ENCODE results near the gene SYNE1.
A peak's percentile ranks its signal among the peaks of the same experiment; 100 is the strongest.
"Not testable (repeated sequence)": the region's sequence is repeated elsewhere in the genome, so short reads cannot be mapped to it uniquely, and the experiment has no call there.

The SYNE1 gene, protein sequence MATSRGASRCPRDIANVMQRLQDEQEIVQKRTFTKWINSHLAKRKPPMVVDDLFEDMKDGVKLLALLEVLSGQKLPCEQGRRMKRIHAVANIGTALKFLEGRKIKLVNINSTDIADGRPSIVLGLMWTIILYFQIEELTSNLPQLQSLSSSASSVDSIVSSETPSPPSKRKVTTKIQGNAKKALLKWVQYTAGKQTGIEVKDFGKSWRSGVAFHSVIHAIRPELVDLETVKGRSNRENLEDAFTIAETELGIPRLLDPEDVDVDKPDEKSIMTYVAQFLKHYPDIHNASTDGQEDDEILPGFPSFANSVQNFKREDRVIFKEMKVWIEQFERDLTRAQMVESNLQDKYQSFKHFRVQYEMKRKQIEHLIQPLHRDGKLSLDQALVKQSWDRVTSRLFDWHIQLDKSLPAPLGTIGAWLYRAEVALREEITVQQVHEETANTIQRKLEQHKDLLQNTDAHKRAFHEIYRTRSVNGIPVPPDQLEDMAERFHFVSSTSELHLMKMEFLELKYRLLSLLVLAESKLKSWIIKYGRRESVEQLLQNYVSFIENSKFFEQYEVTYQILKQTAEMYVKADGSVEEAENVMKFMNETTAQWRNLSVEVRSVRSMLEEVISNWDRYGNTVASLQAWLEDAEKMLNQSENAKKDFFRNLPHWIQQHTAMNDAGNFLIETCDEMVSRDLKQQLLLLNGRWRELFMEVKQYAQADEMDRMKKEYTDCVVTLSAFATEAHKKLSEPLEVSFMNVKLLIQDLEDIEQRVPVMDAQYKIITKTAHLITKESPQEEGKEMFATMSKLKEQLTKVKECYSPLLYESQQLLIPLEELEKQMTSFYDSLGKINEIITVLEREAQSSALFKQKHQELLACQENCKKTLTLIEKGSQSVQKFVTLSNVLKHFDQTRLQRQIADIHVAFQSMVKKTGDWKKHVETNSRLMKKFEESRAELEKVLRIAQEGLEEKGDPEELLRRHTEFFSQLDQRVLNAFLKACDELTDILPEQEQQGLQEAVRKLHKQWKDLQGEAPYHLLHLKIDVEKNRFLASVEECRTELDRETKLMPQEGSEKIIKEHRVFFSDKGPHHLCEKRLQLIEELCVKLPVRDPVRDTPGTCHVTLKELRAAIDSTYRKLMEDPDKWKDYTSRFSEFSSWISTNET (N-terminal part only)

DNA sequence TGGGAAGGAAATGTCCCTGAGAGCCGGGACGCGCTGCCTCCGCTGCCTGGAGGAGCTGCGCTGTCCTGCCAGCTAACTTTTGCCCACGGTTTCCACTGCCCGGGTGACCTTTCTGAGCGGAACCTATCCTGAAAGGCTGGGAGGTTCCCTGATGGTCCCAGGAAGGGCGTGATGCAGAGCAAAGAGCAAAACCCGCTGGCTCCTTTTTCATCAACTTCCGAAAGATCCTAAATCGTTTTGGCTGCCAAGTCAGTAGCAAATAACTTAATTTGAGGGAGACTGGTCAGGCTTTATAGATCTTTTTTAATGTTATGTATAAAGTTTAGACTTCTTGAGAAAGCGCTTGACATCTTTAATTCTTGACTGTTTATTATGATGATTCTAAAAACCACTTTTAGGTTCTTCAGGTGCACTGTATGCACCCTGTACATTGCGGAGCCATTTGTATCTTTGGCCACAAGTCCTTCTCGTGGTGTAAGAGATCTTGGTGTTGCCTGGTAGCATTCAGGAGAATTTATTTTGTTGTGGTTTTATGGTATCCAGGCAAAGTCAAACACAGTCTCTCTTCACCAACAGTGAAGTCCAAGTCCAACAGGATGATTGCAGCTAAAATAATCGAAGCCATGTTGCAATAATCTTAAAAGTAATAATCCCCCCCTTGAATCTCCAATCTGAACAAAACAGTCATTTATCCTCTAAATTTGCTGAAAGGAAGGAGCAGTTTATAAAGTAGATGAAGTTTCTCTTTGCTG lies at the start of gene SYNE1:
SYNE1 (minus strand) TSS at position 67 of the 752 bp plus-strand sequence. CDS start 9,031 bp downstream, outside the sequence.
- DNase-seq: no peak

DNA sequence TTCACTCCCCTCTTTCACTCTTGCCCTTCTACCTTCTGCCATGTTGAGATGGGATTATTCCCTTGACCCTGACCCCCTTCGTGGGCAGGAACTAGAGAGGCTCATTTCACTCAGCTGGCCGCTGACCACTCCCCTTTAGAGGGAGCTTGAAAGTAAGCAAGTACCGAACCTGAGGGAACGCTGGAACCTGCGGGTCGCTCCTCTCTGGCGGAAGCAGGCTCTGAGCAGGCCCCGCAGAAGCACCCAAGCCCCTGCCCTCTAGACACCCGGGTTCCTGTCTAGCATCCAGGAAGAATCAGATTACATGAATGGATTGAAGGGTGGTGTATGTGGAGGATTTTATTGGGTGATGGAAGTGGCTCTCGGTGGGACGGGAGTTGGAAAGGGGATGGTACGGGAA lies 48.7 kb upstream of the SYNE1 start:
- DNase-seq: no peak

DNA sequence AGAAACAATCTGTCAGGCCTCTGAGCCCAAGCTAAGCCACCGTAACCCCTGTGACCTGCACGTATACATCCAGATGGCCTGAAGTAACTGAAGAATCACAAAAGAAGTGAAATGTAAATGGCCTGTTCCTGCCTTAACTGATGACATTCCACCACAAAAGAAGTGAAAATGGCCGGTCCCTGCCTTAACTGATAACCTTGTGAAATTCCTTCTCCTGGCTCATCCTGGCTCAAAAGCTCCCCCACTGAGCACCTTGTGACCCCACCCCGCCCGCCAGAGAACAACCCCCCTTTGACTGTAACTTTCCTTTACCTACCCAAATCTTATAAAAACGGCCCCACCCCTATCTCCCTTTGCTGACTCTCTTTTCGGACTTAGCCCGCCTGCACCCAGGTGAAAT lies 45.8 kb upstream of the SYNE1 start:
- DNase-seq: not testable (repeated sequence)

DNA sequence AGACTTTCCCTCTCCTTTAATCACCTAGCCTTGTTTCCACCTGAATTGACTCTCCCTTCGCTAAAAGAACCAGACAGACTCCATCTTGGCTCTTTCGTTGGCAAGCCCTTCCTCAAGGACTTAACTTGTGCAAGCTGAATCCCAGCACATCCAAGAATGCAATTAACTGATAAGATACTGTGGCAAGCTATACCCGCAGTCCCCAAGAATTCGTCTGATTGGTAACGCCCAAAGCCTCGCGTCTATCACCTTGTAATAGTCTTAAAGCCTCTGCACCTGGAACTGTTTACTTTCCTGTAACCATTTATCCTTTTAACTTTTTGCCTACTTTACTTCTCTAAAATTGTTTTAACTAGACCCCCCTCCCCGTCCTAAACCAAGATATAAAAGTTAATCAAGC lies 45.0 kb upstream of the SYNE1 start:
- no peak for DNase-seq

DNA sequence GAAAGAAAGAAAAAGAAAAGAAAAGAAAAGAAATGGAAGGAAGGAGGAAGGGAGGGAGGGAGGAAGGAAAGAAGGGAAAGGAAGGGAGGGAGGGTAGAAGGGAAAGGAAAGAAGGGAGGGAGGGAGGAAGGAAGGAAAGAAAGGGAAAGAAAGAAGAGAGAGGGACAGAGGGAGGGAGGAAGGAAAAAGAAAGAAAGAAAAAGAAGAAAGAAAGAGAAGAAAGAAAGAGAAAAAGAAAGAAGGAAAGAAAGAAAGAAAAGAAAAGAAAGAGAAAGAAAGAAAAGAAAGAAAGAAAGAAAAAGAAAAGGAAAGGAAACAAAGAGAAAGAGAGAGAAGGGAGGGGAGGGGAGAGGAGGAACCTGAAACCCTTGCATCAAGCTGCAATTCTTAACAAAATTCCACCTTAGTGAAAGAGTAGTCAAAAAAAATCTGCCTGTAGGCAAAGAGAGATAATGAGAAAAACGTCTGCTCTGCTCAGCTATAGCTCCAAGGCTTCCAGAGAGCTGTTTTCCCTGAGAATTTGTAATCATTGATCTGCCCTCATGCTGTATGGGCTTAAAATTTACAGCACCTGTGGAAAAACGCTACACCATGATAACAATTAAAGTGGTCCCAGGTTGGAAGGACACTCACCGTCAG lies 43.8 kb upstream of the SYNE1 start:
- DNase-seq: no peak

DNA sequence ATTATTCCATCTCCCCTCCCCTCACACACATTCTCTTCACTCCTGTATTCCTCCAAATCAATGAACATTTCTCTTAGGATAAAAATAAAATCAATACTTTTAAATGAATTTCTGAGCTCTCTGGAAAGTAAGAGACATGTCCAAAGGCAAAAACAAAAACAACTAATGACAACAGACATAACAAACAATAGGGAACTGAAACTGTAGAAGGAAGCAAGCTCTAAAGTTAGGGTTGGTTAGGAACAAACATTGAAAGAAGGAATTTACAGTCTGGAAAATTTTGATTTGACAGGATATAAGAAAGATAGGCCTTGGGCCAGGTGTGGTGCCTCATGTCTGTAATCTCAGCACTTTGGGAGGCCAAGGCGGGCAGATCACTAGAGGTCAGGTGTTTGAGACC lies 43.0 kb upstream of the SYNE1 start:
- no peak for DNase-seq

DNA sequence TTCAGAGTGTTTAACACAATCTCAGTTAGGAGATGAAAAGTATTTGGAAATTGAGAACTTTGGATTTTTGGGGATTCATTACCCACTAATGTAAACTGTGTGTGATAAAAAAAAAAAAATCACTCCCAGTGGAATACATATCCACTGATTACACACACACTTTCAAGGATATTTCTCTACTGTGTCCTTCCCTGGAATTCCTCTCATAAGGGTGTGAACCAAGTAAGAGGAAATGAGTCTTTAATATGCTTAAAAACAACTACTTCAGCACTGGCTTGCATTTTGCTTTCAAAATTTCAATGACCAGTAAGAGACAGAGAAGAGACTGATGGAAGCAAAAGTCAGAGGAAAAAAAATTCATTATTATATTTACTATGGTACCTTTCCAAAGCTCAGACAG lies 36.1 kb upstream of the SYNE1 start:
- no peak for DNase-seq

DNA sequence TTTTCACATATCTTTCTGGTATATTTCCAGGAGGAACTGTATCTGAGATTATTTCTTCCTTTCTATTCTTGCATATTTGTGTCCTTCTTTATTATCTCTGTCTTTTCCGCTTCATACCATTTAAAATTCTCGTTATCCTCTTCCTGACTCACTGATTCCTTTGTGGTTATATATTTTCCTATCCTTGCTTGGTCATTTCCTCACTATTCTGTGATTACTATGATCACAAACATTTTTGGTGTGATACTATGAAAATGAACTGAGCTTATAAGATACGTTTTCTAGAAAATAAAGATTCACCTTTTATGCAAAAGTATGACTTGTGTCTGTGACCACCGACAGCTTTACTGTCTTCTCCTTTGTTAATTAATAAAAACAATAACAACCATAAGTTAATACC lies 34.0 kb upstream of the SYNE1 start:
- DNase-seq: no peak

DNA sequence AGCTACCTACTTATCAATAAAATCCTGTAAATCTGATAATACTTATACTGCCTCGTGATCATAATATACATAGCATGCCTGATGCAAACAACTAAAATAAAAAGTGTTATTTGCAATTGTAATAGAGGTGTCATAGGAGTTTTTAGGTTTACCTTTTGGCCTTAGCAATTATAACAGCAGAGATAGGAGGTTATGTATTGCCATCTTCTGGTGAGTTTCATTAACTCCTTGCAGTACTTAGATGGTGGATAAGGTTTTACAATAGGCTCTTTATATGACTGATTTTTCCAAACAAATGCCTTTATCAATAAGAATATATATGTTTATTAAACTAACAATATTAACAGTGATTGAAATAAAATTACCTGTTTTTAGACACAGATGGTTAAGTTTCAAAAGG lies 32.7 kb upstream of the SYNE1 start:
- DNase-seq: no peak

DNA sequence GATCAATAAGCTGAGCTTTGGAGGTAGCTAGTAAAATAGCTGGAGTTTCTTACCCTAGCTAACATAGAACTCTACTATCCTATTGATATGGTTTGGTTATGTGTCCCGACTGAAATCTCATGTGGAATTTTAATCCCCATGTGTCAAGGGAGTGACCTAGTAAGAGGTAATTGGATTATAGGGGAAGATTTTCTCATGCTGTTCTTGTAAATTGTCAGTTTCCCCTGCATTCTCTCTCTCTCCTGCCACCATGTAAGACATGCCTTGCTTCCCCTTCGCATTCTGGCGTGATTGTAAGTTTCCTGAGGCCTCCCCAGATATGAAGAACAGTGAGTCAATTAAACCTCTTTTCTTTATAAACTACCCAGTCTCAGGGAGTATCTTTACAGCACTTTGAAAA lies 24.6 kb upstream of the SYNE1 start:
- DNase-seq: no peak

DNA sequence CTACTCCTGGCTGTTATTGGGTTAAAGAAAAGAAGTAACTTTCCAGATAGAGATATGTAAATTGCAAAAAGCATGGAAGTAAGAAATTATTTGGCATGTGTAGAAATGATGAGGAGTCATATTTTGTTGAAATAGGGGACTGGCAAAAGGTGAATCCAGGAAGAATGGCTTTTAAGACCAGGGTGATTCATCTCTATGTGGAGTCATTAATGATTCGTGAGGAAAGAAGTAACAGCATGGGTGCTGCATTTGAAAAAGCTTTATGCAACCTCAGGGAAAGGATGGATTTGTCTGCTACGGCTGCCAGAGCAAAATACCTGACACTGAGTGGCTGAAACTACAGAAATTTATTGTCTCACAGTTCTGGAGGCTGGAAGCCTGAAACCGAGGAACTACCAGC lies 14.8 kb upstream of the SYNE1 start:
- DNase-seq: no peak

DNA sequence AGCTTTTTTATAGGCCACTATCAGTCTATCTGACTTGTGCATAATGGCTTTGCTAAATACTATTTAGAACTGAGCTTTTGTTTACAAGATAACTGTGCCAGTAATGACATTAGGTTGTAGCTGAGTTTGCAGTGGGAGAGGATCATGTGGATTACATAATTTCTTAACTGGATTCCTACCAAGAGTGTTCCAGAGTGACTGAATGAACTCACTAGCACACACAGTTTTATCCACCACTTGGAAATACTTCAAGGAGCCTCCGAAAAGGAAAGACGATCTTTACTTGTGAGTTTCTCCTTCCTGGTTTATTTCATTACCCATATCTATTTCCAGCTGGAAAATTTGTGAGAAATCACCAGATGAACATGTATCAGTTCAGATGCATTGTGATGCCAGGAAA lies 10.9 kb upstream of the SYNE1 start:
- no peak for DNase-seq

DNA sequence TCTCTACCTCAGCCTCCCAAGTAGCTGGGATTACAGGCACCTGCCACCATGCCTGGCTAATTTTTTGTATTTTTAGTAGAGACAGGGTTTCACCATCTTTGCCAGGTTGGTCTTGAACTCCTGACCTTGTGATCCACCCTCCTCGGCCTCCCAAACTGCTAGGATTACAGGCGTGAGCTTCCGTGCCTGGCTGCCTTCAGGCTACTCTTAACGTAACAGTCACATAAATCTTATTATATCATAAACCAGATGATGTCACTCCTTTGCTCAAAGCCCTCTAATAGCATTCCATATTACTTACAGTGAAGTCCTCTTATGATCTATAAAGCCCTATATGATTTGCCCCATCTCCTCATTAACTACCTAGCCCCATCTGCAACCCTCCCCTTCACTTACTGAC lies 9.6 kb upstream of the SYNE1 start:
- not testable (repeated sequence) for DNase-seq

DNA sequence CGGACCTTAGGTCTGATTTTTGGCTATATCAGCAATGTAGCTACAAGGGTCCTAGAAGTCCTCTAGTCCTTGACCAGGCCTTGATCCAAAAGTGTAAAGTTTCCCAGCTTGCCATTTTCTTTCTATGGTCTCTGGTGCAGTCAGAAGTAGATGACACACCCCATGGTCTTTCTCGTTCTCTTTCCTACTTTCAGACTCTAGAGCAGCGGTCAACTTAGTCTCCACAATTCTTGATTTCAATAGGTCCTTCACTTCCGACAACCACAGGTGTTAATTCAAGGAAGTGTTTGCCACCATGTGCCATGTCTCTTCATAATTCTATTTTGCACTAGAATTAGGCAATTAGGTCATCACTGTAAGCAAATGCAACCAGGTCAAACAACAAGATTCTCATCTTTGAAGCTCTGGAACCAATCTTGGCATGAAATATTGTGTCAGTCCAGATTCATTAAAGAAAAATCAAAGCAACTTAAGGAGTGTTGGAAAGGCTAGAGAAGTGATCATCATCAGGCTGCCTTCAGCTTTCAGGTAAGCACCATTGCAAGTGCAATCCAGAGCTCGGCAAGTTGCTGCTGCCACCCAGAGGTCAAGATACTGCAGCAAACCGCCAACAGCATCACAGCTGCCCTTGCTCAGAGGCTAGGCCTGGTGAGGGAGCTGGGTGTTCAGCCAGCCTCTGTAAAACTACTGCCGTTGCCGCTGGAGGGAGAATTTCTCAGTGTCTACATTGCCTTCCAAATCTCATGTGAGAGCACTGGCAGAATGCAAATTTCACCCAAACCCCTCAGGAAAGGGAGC lies 5.6 kb upstream of the SYNE1 start:
- DNase-seq: peak; percentile 43

DNA sequence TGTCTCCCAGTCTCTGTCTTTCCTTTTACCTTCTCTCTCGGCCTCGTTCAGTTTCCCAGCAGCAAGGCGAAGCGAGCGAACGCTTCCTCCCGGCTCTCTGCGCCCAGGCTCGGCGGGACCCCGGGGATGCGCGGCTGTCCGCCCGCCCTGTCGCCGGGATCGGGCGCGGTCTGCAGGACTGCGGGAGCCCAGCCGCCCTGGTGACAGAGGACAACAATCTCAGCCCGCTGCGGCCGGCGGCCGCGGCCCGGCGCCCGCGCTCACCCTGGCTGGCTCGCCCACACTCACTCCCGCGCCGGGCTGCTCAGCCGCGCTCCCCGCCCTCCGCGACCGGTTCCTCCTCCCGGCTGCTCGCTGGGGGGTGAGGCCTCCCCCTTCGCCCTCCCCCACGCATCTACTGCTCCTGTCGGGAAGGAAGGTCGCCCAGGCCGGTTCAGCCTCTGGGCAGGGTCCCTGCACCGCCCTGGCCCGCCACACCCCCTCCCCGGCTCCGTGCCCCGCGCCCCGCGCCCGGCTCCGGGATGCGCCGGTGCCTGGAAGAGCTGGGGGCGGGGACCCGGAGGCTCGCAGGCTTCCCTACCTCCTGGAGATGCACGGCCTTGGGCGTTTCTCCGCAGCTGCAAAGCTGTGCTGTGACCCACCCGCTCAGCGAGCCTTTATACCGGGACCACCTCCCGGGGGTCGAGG lies 410 bp downstream of the SYNE1 start:
- DNase-seq: no peak

DNA sequence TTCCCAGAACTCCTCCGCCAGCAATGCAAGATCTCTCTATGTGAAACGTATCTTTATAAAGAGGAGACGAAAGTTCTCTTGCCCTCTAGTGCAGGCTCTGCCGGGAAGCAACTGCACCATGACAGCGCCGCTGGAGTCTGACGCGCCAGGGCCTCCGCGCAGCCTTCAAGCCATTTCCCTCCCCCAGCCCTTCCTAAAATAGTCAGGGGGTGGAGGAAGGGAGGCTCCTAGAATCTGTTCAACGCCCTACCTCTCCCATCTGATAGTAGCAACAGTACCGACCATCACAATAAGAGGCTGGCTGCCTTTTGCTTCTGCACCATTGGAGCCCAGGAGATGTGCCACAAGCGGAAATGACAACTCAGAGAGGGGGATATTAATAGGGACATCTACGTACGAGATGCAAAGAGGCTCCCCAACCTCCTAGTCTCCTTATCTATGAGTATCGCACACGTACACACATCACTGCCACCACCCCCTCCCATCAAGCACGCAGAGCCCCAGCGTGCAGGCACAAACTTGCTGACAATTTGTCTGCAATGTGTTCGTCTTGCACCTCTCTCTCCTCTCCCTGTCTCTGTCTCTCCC lies 1.0 kb downstream of the SYNE1 start:
- no peak for DNase-seq

DNA sequence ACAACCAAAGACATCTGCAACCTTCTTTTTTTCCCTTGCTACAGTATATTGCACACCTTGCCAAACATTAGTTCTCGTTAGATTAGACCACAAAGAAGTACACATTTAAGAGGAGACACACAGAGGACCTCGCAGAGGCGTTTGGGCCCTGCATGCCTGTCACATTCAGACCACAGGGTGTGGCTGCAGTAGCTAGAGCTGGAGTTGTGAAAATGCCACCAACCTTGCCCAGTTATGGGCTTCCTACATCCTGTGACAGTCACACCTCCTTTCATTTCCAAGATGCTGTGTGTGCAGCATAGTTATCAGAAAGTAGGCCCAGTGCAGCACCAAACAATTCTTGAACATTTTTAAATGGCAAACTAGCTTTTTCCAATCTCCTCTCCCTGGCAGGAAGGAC lies 2.4 kb downstream of the SYNE1 start:
- DNase-seq: peak; percentile 60

DNA sequence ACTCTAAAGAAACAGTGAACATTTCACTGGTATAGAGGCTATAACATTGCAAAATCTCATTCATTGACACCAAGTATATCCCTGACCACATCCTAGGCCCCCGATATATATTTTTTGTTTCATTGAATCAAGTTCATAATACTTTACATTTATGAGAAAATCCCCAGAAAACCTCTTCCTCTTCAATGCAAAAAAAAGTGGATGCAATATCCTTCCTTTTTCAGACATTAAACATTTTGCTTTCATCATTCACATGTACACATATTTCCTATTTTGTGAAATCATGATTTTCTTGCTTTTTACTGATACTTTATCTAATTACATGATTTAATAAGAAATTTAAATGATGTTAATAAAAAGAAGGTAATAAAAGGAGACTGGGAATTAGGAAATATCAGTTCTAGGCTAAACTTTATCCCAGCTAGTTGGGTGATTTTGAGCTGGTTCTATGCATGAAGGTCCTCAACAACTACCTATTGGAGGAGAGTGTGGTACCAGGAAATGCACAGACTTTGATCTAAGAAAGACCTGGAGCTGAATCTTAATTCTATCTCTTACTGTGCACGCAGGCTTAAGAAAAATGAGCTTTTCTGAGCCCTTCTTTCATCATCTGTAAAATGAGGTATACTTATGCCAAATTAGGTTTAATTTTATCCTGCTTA lies 4.9 kb downstream of the SYNE1 start:
- no peak for DNase-seq

DNA sequence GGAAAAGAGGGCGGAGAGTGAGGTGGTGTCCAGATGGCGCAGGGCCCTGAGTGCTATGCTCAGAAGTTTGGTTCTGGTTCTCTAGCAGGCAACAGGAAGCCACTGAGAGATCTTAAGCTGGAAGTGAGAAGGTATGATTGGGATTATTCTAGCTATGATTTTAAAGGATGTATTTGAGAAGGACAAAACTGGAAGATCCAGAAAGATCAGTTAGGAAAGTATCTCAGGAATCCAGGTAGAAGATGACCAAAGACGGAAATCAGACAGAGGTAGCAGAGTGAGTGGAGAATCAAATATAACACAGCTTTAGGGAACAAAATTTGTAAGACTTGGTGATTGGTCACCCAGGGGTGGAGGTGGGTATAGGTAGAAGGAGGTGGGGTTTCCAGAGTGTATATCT lies 5.8 kb downstream of the SYNE1 start:
- no peak for DNase-seq

DNA sequence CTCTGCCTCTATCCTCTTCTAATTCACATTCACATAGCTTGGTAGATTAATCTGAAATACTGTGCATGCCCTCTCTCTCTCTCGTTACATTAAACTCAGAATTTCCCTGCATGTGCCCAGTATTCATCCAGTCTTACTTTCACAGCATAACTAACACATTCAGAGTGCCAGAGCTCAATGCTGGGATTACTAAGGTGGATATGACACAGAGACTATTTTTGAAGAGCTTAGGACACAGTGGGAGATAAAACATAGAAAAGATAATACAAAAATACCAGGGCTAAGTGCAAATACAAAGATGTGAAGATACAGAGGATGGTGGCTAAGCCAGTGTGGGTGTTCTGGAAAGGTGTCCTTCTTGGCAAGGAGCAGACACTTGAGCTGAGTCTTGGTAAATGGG lies 6.3 kb downstream of the SYNE1 start:
- DNase-seq: no peak

Measured in NK-92 treated with Interleukin-12 subunit alpha and Interleukin-12 subunit beta, amount 100 ng/mL, for 24 hours (cell line).